ENCODE data around the gene MED25. TPM values are rescaled to one million over a fixed set of nuclear protein-coding genes. Genes with fewer than 3 reads are reported as not detected.

The MED25 gene
- total and polyA plus RNA-seq, 9 of the 15 experiments (the other 6 are each of a cell fraction or from before 2014, with no cell fraction given) = 4.1 to 93.9 (median 19.3) TPM

- TF ChIP-seq REST (IDR thresholded peaks at IDR 0.05; ENCODE audit: borderline replicate concordance) (peak; percentile 93), REST (CRISPR knock-in tag; IDR thresholded peaks at IDR 0.05; ENCODE audit: low read depth) (no peak), MNT (conservative IDR thresholded peaks at IDR 0.05) (peak; percentile 58), PRDM10 (IDR thresholded peaks at IDR 0.05; ENCODE audit: partially characterized antibody) (peak; percentile 28), XRCC3 (IDR thresholded peaks at IDR 0.05) (no peak), ZNF699 (CRISPR knock-in tag; IDR thresholded peaks at IDR 0.05; ENCODE audit: insufficient replicate concordance) (no peak), MTA3 (IDR thresholded peaks at IDR 0.05; ENCODE audit: borderline replicate concordance) (peak; percentile 34; the same call in 1 of the 2 replicates), GABPB1 (CRISPR knock-in tag; IDR thresholded peaks at IDR 0.05) (no peak; the same call in 1 of the 2 replicates)
- TF ChIP-seq, protein P1, sequence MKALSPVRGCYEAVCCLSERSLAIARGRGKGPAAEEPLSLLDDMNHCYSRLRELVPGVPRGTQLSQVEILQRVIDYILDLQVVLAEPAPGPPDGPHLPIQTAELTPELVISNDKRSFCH (CRISPR knock-in tag; IDR thresholded peaks at IDR 0.05) = no peak
- TF ChIP-seq, protein P1 (tag; IDR thresholded peaks at IDR 0.05) = no peak
- TF ChIP-seq, protein P2, sequence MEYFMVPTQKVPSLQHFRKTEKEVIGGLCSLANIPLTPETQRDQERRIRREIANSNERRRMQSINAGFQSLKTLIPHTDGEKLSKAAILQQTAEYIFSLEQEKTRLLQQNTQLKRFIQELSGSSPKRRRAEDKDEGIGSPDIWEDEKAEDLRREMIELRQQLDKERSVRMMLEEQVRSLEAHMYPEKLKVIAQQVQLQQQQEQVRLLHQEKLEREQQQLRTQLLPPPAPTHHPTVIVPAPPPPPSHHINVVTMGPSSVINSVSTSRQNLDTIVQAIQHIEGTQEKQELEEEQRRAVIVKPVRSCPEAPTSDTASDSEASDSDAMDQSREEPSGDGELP (CRISPR knock-in tag; IDR thresholded peaks at IDR 0.05; ENCODE audit: borderline replicate concordance) = peak; percentile 52
Measured at GRCh38 chr19:49817964-49818648, at the start of gene MED25 (continued).

Data from K562 (cell line).